HepG2 (cell line): ENCODE measurements around the gene LIM2.

Source experiments
- CAMTA2 ChIP-seq: sonication (generic); formaldehyde crosslinking; IDR thresholded peaks from 2 replicates; pipeline ENCODE4 v1.4.0; 2020; ENCODE audit warnings: mild to moderate bottlenecking, missing genetic modification reagents, borderline replicate concordance
- CHD4 ChIP-seq: fragments of 200-600 bp; sonication (generic); IDR thresholded peaks from 2 replicates; pipeline ENCODE4 v1.7.0; 2017; ENCODE audit warnings: mild to moderate bottlenecking, low read length, borderline replicate concordance
- CTCF ChIP-seq: sonication (generic); formaldehyde crosslinking; IDR thresholded peaks from 2 replicates; pipeline ENCODE4 v1.5.0; 2020; ENCODE audit warnings: mild to moderate bottlenecking, missing genetic modification reagents, moderate library complexity
- FOXM1 ChIP-seq: sonication (generic); formaldehyde crosslinking; IDR thresholded peaks from 2 replicates; pipeline ENCODE4 v1.5.0; 2020; ENCODE audit warnings: missing genetic modification reagents
- FOXP1 ChIP-seq, 2 experiments: fragments of 450-650 bp in 1 of 2; IDR thresholded peaks; 2 replicates each; pipeline ENCODE4 v1.6.1; 2017 to 2018; ENCODE audit warnings: antibody characterized with exemption in 1 of 2
- HCFC1 ChIP-seq: fragments of 150-350 bp; IDR thresholded peaks from 2 replicates; pipeline ENCODE4 v1.6.1; 2014; ENCODE audit warnings: low read depth, low read length
- HOXA3 ChIP-seq: sonication (generic); formaldehyde crosslinking; IDR thresholded peaks from 2 replicates; pipeline ENCODE4 v1.5.0; 2020; ENCODE audit warnings: missing genetic modification reagents
- JUND ChIP-seq: sonication (generic); formaldehyde crosslinking; IDR thresholded peaks from 2 replicates; pipeline ENCODE4 v1.8.0; 2022; ENCODE audit warnings: mild to moderate bottlenecking, missing genetic modification reagents
- NR2F1 ChIP-seq, 2 experiments: fragments of 450-650 bp in 1 of 2; formaldehyde crosslinking in 1 of 2; IDR thresholded peaks; 2 replicates each; pipeline versions ENCODE4 v1.5.0 to v1.6.1; 2016 to 2020; ENCODE audit warnings: mild to moderate bottlenecking in 1 of 2, missing compliant biosample characterization in 1 of 2, missing genetic modification reagents in 1 of 2, moderate library complexity in 1 of 2
- SNAI1 ChIP-seq: sonication (generic); formaldehyde crosslinking; IDR thresholded peaks from 2 replicates; pipeline ENCODE4 v1.5.0; 2020; ENCODE audit warnings: mild to moderate bottlenecking, missing genetic modification reagents, borderline replicate concordance
- TBX2 ChIP-seq: sonication (generic); formaldehyde crosslinking; IDR thresholded peaks from 2 replicates; pipeline ENCODE4 v1.5.0; 2020; ENCODE audit warnings: missing genetic modification reagents, mild to moderate bottlenecking, borderline replicate concordance
- XBP1 ChIP-seq: sonication (generic); formaldehyde crosslinking; IDR thresholded peaks from 2 replicates; pipeline ENCODE4 v1.5.0; 2020; ENCODE audit warnings: missing genetic modification reagents
- ZMYM2 ChIP-seq: sonication (generic); formaldehyde crosslinking; IDR thresholded peaks from 2 replicates; pipeline ENCODE4 v1.8.0; 2022; ENCODE audit warnings: mild to moderate bottlenecking, missing genetic modification reagents
- ZNF263 ChIP-seq: sonication (generic); formaldehyde crosslinking; IDR thresholded peaks from 2 replicates; pipeline ENCODE4 v1.4.0; 2020; ENCODE audit warnings: missing genetic modification reagents

- no peak for TF ChIP-seq ZNF263
- no peak for TF ChIP-seq JUND
- no peak for TF ChIP-seq NR2F1 (CRISPR knock-in tag; IDR thresholded peaks at IDR 0.05)
- TF ChIP-seq FOXP1 (IDR thresholded peaks at IDR 0.05): no peak
- TF ChIP-seq FOXP1 (CRISPR knock-in tag; IDR thresholded peaks at IDR 0.05): no peak
- TF ChIP-seq CHD4: no peak
- no peak for TF ChIP-seq SNAI1 (CRISPR knock-in tag)
- TF ChIP-seq CTCF (CRISPR knock-in tag): no peak
- no peak for TF ChIP-seq CAMTA2 (CRISPR knock-in tag)
- no peak for TF ChIP-seq FOXM1 (CRISPR knock-in tag)
- TF ChIP-seq XBP1 (CRISPR knock-in tag): no peak
- TF ChIP-seq HOXA3 (CRISPR knock-in tag): no peak
- no peak for TF ChIP-seq ZMYM2 (CRISPR knock-in tag)
- no peak for TF ChIP-seq HCFC1
- no peak for TF ChIP-seq TBX2 (CRISPR knock-in tag)
Observed at GRCh38 chr19:51345076-51345620, 42.6 kb downstream of the LIM2 start.
